Activated CD4-positive, alpha-beta T cell treated with anti-CD3 and anti-CD28 coated beads for 36 hours (primary cell): ENCODE measurements around the gene STYX. TPM values are rescaled to one million over a fixed set of nuclear protein-coding genes. Genes with fewer than 3 reads are reported as not detected.

ENCODE experiments used
- ATAC-seq: fragments of 200-7000 bp; cut with Tn5 transposase; one replicate; pipeline ENCODE4 v1.10.0; 2021; ENCODE audit warnings: mild to moderate bottlenecking, moderate library complexity
- CTCF ChIA-PET: fragments of 350-600 bp; sonication (Branson Sonifier 250); formaldehyde crosslinking; loops from one replicate; lab custom pipeline; 2021; ENCODE audit warnings: antibody characterized with exemption; lab: Charles Lee
- POLR2A ChIA-PET: fragments of 350-600 bp; sonication (Branson Sonifier 250); formaldehyde crosslinking; loops from one replicate; lab custom pipeline; 2021; ENCODE audit warnings: antibody characterized with exemption, inconsistent platforms; lab: Charles Lee
- DNase-seq: peaks from one replicate; pipeline ENCODE4 v3.0.0-alpha.2; 2020
- H3K27ac Mint-ChIP-seq: one replicate; pipeline ENCODE4 v1.8.0; 2021; ENCODE audit warnings: mixed read lengths
- H3K27me3 Mint-ChIP-seq: one replicate; pipeline ENCODE4 v1.8.0; 2021; ENCODE audit warnings: mixed read lengths
- H3K36me3 Mint-ChIP-seq: one replicate; pipeline ENCODE4 v1.8.0; 2021; ENCODE audit warnings: low read depth, mixed read lengths
- H3K4me1 Mint-ChIP-seq: one replicate; pipeline ENCODE4 v1.8.0; 2021; ENCODE audit warnings: mixed read lengths
- H3K4me3 Mint-ChIP-seq: one replicate; pipeline ENCODE4 v1.8.0; 2021; ENCODE audit warnings: mild to moderate bottlenecking, moderate library complexity, mixed read lengths
- H3K9me3 Mint-ChIP-seq: one replicate; pipeline ENCODE4 v1.8.0; 2021; ENCODE audit warnings: low read depth, mixed read lengths
- intact Hi-C, 2 experiments: fragments of 100-400 bp; cut with DNase I in 1 of 2; cut with micrococcal nuclease in 1 of 2; formaldehyde crosslinking; loops; one replicate each; pipeline versions ENCODE4 v1.14.2 to v1.15.1; 2022 to 2024; cut with DNase I, micrococcal nuclease
- total RNA-seq, 2 experiments: library from RNA; stranded (reverse); gene quantifications; one replicate each; pipeline ENCODE4 v1.2.3, GENCODE V29; 2021

Gene STYX, protein sequence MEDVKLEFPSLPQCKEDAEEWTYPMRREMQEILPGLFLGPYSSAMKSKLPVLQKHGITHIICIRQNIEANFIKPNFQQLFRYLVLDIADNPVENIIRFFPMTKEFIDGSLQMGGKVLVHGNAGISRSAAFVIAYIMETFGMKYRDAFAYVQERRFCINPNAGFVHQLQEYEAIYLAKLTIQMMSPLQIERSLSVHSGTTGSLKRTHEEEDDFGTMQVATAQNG
- total RNA-seq = 10 to 100 TPM; 13.1 to 13.3 TPM

DNA sequence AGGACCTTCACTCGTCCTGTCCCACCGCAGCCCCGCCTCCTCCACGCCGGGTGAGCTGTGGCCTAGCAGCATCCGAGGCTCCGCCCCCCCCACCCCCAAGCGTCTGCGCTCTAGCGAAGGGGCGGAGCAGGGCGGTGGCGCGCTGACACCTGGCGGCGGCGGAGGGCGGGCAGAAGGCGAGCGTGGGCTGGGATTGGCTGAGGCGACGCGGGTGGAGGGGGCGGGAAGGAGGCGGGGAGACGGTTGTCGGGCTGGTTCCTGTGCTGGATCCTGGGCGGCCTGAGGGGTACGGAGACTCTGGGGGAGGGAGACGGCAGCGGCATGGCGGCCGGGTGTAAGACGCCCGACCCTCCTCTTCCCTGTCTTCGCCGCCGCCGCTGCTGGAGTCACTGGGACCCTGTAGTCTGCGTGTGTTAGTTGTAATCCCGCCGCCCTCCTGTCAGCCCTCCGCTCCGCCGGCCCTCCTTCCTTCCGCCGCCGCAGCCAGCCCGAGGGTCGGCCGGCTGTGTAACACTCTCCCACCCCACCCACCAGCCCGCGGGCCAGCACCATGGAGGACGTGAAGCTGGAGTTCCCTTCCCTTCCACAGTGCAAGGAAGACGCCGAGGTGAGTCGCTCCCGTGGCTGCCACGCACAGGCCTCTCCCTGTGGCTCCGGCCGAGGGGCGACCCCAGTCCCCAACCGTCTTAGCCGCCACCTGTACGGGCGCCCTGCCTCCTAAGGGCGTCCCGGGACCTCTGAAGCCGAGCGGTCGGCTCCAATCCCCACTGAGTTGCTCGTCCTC lies at the start of gene STYX:
TSS of gene STYX (plus strand) at position 242 of the 784 bp plus-strand sequence. CDS start at position 551, 309 bp downstream.
- Mint-ChIP-seq H3K4me3 (peak within 1 kb of the TSS; percentile 93), H3K36me3 (peaks cover 38% of the 10 kb centered on the region), H3K9me3 (peaks cover 2% of the 10 kb centered on the region), H3K4me1 (peaks cover 33% of the 10 kb centered on the region), H3K27ac (peak within 1 kb of the TSS; percentile 90), H3K27me3 (no peaks in the 10 kb centered on the region)
- ChIA-PET CTCF (interaction anchor here (0.7 to 1.4 kb wide), 6 partner anchors 11 to 566 kb away, joined by 3 to 5 read pairs (median 4); no protein-coding TSS in a partner anchor), POLR2A (interaction anchor here (1.0 kb wide), 1 partner anchor 12 kb away, joined by 5 read pairs; no protein-coding TSS in a partner anchor)
- intact Hi-C loops = loop anchor here (1.0 kb wide), 7 partner anchors 8 to 423 kb away; partner anchors contain the start of genes GNPNAT1 (in 2 of the 2), GPR137C (in 2 of the 2), PSMC6 (in 2 of the 2) and TXNDC16 (in 2 of the 2)
- DNase-seq (peak; percentile 99), ATAC-seq (peak; percentile 97)

DNA sequence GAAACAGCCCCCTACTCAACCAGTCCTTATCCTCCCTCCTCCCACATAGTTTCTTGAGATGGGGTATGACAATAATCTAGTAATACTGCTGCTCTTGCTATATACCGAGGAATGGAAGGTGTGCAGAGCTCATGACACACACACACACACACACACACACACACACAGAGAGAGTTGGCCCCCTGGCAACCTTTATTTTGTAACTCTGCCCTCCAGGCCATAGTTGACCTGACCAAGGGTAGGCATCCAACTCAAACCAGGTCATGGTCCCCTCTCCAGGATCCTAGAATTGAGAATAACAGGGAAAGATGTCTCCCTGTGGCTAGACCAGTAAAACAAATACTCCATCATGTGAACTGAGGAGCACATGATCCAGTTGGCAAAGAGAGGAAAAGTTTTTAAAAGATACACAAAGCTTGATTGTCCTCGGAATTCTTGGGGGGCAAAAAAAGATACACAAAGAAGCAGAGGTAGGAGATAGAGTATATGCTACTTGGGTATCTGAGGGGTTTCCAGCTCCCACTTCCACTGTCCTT lies 45.9 kb upstream of the STYX start:
- no peaks in the 10 kb centered on the region for H3K27me3 Mint-ChIP-seq

DNA sequence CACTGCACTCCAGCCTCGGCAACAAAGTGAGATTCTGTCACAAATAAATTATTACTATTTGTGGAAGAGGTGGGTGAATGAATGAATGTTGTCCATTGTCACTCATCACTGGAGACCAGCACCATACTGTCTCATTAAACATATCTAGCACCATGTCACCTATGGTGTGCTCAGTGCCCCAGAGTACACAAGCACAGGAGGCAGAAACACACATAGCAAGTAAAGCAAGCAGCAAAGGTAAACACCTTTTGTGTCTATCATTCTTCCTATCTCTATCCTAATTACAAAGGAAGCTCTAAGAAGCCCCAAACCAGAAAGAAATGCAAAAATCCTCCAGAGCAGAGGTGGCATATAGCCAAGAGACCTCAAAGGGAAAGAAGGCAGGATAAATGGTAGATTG lies 43.8 kb upstream of the STYX start:
- H3K27me3 Mint-ChIP-seq = no peaks in the 10 kb centered on the region
- intact Hi-C loops = no loop called here
- no peak overlapping the region for H3K27ac Mint-ChIP-seq
- no peak for ATAC-seq
- H3K36me3 Mint-ChIP-seq = peaks cover 14% of the 10 kb centered on the region
- peaks cover 67% of the 10 kb centered on the region for H3K4me1 Mint-ChIP-seq
- DNase-seq = no peak
- H3K4me3 Mint-ChIP-seq = no peak overlapping the region
- ChIA-PET CTCF (interaction anchor here (1.4 to 1.8 kb wide), 2 partner anchors 10 to 386 kb away, joined by 4 to 5 read pairs; partner anchors contain the start of gene ERO1A), POLR2A (no interaction called here)
- H3K9me3 Mint-ChIP-seq = no peaks in the 10 kb centered on the region

More for the DNA sequence above, 45.9 kb upstream of the STYX start:
- Mint-ChIP-seq H3K9me3 (no peaks in the 10 kb centered on the region), H3K27ac (peak overlapping the region; percentile 24), H3K4me3 (no peak overlapping the region), H3K36me3 (peaks cover 13% of the 10 kb centered on the region), H3K4me1 (peaks cover 49% of the 10 kb centered on the region)
- POLR2A ChIA-PET = interaction anchor here (0.8 kb wide), 1 partner anchor 24 kb away, joined by 3 read pairs; no protein-coding TSS in a partner anchor
- no peak for DNase-seq
- CTCF ChIA-PET = interaction anchor here (1.7 to 1.8 kb wide), 2 partner anchors 10 to 12 kb away, joined by 4 to 6 read pairs; partner anchors contain the start of gene ERO1A
- intact Hi-C loops = no loop called here
- ATAC-seq = no peak

DNA sequence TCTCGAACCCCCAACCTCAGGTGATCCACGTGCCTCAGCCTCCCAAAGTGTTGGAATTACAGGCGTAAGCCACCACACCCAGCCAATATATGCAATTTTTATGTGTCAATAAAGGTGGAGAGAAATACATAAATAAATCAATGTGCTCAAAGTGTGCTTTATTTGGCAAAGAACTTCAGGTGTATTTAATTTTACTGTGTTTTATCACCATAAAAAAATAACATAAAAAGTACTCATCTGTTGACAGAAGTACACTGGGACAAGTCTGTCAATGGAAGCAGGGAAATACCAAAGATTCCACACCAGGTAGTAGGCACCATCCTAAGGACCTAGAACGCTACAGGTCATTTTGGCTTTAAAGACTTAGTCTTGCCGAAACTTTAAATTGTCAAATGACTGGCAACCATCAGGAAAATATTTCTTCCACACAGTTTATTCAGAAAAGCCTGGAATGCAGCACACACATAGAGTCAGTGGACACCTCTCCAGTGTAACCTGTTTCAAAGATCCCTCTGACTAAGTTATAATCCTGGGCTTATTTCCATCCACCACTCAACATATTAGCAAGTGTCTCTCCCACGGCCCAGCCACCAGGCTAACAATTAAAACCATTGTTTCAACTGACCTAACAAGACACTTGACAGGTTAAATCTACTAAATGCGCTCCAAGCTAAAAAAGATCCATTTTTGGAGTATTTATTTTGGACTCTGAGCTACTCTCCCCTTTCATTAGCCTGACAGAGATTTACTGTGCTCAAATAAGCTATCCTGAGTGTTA lies 38.8 kb upstream of the STYX start:
- DNase-seq = no peak
- H3K9me3 Mint-ChIP-seq = no peaks in the 10 kb centered on the region
- POLR2A ChIA-PET = no interaction called here
- no peak for ATAC-seq
- CTCF ChIA-PET = no interaction called here
- H3K27ac Mint-ChIP-seq = no peak overlapping the region
- no peak overlapping the region for H3K4me3 Mint-ChIP-seq
- peaks cover 37% of the 10 kb centered on the region for H3K36me3 Mint-ChIP-seq
- intact Hi-C loops = loop anchor here in 1 of 2 experiments (10.0 kb wide), 1 partner anchor 696 kb away; no protein-coding TSS in a partner anchor
- H3K4me1 Mint-ChIP-seq = peaks cover 73% of the 10 kb centered on the region
- H3K27me3 Mint-ChIP-seq = no peaks in the 10 kb centered on the region

DNA sequence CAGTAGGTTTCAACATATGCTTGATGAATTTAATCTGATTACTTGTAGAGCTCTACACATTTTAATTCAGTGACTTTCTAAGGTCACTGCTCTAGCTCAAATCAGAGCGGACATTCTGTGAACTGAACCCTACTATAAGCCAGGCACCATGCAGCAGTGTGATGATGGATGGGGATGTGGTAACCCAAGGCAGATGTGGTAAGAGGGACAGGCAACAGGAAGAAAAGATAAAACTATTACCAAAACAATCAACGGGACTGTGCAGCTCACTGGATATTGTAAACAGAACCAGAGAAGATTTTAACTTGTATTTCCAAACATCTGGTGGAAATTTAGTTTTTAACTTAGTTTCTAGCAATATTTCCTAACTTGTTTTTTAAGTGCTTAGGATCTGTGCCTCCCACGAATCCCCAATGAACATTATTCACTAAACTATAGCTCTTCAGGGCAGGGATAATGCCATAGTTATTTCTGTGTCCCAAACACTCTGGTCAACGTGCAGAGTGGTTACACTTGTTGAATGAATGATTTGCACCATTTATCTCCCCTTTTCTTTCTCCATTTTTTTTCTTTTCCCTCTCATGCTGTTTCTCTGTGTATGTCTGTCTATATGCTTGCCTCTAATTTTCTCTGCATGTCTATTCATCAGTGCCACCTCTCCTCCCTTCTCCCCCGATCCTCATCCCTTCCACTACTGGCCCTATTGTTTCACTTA lies 37.6 kb upstream of the STYX start:
- ChIA-PET CTCF (interaction anchor here (0.7 to 1.0 kb wide), 3 partner anchors 13 to 310 kb away, joined by 3 read pairs; no protein-coding TSS in a partner anchor), POLR2A (no interaction called here)
- intact Hi-C loops = loop anchor here in 1 of 2 experiments (10.0 kb wide), 1 partner anchor 698 kb away; no protein-coding TSS in a partner anchor
- peaks cover 35% of the 10 kb centered on the region for H3K36me3 Mint-ChIP-seq
- no peaks in the 10 kb centered on the region for H3K27me3 Mint-ChIP-seq
- H3K27ac Mint-ChIP-seq = peak overlapping the region; percentile 43
- H3K4me3 Mint-ChIP-seq = peak overlapping the region; percentile 88
- DNase-seq (no peak), ATAC-seq (no peak)
- peaks cover 60% of the 10 kb centered on the region for H3K4me1 Mint-ChIP-seq
- H3K9me3 Mint-ChIP-seq = no peaks in the 10 kb centered on the region

DNA sequence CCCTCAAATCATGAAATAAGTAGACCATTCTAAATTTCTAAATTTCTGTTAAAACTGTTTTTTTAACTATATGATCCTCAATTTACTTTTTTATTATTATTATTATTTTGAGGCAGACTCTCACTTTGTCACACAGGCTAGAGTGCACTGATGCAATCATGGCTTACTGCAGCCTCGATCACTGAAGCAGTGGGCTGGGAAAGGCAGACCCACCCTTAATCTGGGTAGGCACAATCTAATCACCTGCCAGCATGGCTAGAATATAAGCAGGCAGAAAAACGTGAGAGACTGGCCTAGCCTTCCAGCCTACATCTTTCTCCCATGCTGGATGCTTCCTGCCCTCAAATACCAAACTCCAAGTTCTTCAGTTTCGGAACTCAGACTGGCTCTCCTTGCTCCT lies 36.9 kb upstream of the STYX start:
- ChIA-PET CTCF (no interaction called here), POLR2A (no interaction called here)
- Mint-ChIP-seq H3K9me3 (no peaks in the 10 kb centered on the region), H3K4me1 (peaks cover 55% of the 10 kb centered on the region), H3K4me3 (peak overlapping the region; percentile 88), H3K27ac (no peak overlapping the region), H3K36me3 (peaks cover 35% of the 10 kb centered on the region), H3K27me3 (no peaks in the 10 kb centered on the region)
- ATAC-seq = no peak
- DNase-seq = no peak
- intact Hi-C loops = loop anchor here in 1 of 2 experiments (10.0 kb wide), 1 partner anchor 698 kb away; no protein-coding TSS in a partner anchor

DNA sequence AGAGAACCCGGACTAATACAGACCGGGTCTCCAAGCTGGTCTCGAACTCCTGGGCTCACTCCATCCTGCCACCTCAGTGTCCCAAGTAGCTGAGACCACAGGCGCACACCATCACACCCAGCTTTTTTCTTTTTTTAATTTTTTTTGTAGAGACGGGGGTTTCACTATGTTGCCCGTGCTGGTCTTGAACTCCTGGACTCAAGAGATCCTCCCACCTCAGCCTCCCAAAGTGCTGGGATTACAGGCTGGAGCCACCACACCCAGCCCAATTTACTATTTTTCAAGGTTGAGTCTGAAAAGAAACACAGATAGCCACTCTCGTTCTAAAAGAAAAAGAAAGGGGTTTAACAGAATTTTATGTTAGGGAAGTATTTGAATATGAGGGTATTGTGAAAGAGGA lies 36.4 kb upstream of the STYX start:
- Mint-ChIP-seq H3K27ac (peak overlapping the region; percentile 51), H3K36me3 (peaks cover 35% of the 10 kb centered on the region), H3K4me3 (peak overlapping the region; percentile 88), H3K4me1 (peaks cover 50% of the 10 kb centered on the region), H3K9me3 (no peaks in the 10 kb centered on the region), H3K27me3 (no peaks in the 10 kb centered on the region)
- ATAC-seq (no peak), DNase-seq (no peak)
- POLR2A ChIA-PET = no interaction called here
- intact Hi-C loops = loop anchor here in 1 of 2 experiments (10.0 kb wide), 1 partner anchor 699 kb away; no protein-coding TSS in a partner anchor
- CTCF ChIA-PET = no interaction called here

DNA sequence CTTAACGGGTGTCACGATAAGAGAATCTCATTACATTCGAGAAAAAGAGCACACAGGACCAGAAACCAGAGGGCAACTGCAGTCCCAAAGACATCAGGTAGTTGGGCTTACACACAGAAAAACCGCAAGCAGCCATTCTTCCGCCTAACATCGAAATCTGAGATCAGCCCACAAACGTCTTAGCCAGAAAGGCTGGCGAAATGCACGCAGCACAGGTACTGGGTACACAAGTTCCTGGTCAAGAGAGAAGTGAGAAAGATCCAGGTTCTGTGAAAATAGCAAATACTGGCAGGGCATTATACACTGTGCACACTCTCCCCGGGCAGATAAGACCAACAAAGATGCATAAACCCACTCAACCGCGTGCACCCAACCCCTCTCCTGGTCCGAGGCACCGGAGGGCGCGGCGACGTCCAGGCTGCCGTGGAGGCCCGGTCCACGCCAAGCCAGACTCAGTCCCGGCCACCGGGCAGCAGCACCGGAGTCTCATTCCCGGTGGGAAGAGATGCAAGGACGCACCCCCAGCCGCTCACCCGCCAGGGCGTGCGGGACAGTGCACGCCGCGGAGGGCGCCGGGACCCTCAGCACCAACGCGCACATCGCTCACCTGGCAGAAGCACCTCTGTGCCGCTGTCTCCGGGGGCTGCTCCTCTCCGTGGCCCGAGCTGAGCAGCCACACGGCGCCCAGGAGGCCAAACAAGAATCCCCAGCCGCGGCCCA lies 35.0 kb upstream of the STYX start:
- Mint-ChIP-seq H3K4me3 (peak overlapping the region; percentile 88), H3K4me1 (peaks cover 38% of the 10 kb centered on the region)

DNA sequence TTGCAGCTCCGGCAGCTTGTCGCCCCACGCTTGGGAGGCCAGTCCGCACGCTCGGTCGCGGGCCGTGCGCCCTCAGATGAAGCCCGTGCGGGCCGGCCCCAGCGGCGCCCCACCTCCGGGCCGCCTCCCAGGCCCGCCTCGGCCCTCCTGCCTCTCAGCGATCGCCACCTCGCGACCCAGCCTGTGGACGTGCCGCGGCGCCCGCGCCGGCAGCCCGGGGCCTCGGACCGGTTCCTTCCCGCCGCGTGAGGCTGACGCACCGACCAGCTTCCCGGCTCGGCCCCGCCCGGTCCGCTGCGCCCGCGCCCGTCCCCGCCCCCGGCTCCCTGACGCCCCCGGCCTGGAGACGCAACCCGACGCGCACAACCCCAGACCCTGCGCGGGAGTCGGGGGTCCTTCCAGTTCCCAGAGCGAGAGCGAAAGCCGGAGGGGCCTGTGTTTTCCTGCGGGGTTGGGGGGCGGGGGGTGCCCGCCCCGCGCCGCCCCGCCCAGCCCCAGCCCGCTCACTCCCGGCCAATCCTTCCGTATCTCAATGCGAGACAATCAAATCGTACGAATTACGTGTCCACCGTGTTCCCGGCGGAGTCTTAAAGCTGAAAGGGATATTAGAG lies 34.4 kb upstream of the STYX start, which contains the start of gene ERO1A:
TSS of gene ERO1A (minus strand) at position 78 of the 611 bp plus-strand sequence. CDS start at position 1, 77 bp downstream.
- Mint-ChIP-seq H3K27ac (peak within 1 kb of the TSS; percentile 98), H3K36me3 (peaks cover 30% of the 10 kb centered on the region), H3K4me1 (peaks cover 33% of the 10 kb centered on the region), H3K9me3 (no peaks in the 10 kb centered on the region), H3K4me3 (peak within 1 kb of the TSS; percentile 88), H3K27me3 (no peaks in the 10 kb centered on the region)
- peak; percentile 89 for DNase-seq
- intact Hi-C loops = loop anchor here (1.0 to 10.0 kb wide), 5 partner anchors 12 to 701 kb away; partner anchors contain the start of genes GPR137C (in 1 of the 2), PSMC6 (in 1 of the 2), STYX (in 1 of the 2) and TXNDC16 (in 1 of the 2)
- peak; percentile 82 for ATAC-seq
- CTCF ChIA-PET = interaction anchor here (0.6 to 2.2 kb wide), 6 partner anchors 11 to 395 kb away, joined by 3 to 8 read pairs (median 4); no protein-coding TSS in a partner anchor
- POLR2A ChIA-PET = interaction anchor here (0.5 to 1.0 kb wide), 3 partner anchors 16 to 431 kb away, joined by 3 read pairs; no protein-coding TSS in a partner anchor

More for the DNA sequence above, 35.0 kb upstream of the STYX start:
- H3K27ac Mint-ChIP-seq = peak overlapping the region; percentile 98
- DNase-seq (peak; percentile 79), ATAC-seq (peak; percentile 56)
- no peaks in the 10 kb centered on the region for H3K27me3 Mint-ChIP-seq
- intact Hi-C loops = loop anchor here (1.0 to 10.0 kb wide), 5 partner anchors 12 to 700 kb away; partner anchors contain the start of genes GPR137C (in 2 of the 2), PSMC6 (in 2 of the 2), TXNDC16 (in 2 of the 2) and STYX (in 1 of the 2)
- CTCF ChIA-PET = interaction anchor here (0.7 to 1.3 kb wide), 3 partner anchors 10 to 68 kb away, joined by 3 to 4 read pairs (median 3); no protein-coding TSS in a partner anchor
- peaks cover 34% of the 10 kb centered on the region for H3K36me3 Mint-ChIP-seq
- no peaks in the 10 kb centered on the region for H3K9me3 Mint-ChIP-seq
- POLR2A ChIA-PET = interaction anchor here (0.5 to 0.6 kb wide), 2 partner anchors 154 to 432 kb away, joined by 3 read pairs; no protein-coding TSS in a partner anchor
